ENCODE results near the gene GNB1.

GRCh38 chr1:1921901-1922701 lies 31.2 kb upstream of the GNB1 start:
- TF ChIP-seq CTCF (IDR thresholded peaks at IDR 0.05; ENCODE audit: low read length), result no peak
- no peak for TF ChIP-seq EZH2 (IDR thresholded peaks at IDR 0.05; ENCODE audit: borderline replicate concordance, low read length)
